Stimulated activated CD4-positive, alpha-beta T cell treated with anti-CD3 and anti-CD28 coated beads, TNF-alpha, amount 100 ng/mL, for 24 hours (primary cell): ENCODE results near the gene SPATA45.
"Not testable (repeated sequence)": the region's sequence is repeated elsewhere in the genome, so short reads cannot be mapped to it uniquely, and the experiment has no call there.

Experiments used
- DNase-seq, 3 experiments: peaks; one replicate each; pipeline ENCODE4 v3.0.0-alpha.2; 2020; ENCODE audit warnings: low read depth in 3 of 3

The SPATA45 gene

GRCh38 chr1:212847549-212847948 is at the start of gene SPATA45:
TSS of gene SPATA45 (minus strand) at chr1:212847649. CDS start at chr1:212836149, 11,500 bp downstream.
- DNase-seq: no peak

DNA sequence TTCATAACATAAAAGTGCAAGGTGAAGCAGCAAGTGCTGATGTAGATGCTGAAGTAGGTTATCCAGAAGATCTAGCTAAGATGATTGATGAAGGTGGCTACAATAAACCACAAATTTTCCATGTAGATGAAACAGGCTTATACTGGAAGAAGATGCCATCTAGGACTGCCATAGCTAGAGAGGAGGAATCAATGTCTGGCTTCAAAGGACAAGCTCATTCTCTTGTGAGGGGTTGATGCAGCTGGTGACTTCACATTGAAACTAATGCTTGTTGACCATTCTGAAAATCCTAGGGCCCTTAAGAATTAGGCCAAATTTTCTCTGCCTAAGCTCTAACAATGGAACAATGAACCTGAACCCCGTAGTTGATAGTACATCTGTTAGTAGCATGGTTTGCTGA is 44.7 kb upstream of the SPATA45 start:
- no peak for DNase-seq

- no peak for DNase-seq
Measured at GRCh38 chr1:212884592-212884991, 37.1 kb upstream of the SPATA45 start.

GRCh38 chr1:212879947-212880690 is 32.7 kb upstream of the SPATA45 start:
- DNase-seq: no peak

DNA sequence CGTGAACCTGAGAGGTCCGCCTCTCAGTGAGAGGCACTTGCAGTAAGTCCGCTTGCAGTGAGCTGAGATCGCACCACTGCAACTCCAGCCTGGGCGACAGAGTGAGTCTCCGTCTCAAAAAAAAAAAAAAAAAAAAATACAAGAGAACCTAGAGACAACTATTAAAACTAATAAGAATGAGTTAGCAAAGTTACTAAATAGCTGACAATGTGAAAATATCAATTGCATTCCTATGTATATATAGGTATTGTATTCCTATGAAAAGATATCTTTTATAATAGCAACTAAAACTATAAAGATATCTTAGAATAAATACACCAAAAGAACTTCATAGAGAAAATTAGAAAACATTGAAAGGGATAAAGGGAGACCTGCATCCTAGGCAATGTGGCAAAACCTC is 31.0 kb upstream of the SPATA45 start:
- no peak for DNase-seq

GRCh38 chr1:212873518-212873917 is 26.1 kb upstream of the SPATA45 start:
- DNase-seq: no peak

GRCh38 chr1:212871976-212872375 is 24.5 kb upstream of the SPATA45 start:
- no peak for DNase-seq

- DNase-seq: no peak
Measured at GRCh38 chr1:212867192-212867591, 19.7 kb upstream of the SPATA45 start.

GRCh38 chr1:212864201-212864600 is 16.8 kb upstream of the SPATA45 start:
- DNase-seq: no peak

DNA sequence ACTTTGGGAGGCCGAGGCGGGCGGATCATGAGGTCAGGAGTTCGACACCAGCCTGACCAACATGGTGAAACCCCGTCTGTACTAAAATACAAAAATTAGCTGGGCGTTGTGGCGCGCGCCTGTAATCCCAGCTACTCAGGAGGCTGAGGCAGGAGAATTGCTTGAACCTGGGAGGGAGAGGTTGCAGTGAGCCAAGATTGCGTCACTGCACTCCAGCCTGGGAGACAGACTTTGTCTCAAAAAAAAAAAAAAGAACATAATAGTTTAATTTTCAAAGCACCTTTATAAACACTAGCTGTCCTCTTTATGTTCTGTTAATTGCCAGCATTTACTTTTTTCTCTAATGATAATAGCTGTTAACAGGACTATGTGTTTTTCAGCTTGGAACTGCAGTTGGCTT is 15.9 kb upstream of the SPATA45 start:
- DNase-seq: not testable (repeated sequence)

- no peak for DNase-seq
Measured at GRCh38 chr1:212862111-212862690, 14.8 kb upstream of the SPATA45 start.

- no peak for DNase-seq
Measured at GRCh38 chr1:212860713-212861581, 13.5 kb upstream of the SPATA45 start.

- no peak for DNase-seq
Measured at GRCh38 chr1:212858461-212859265, 11.2 kb upstream of the SPATA45 start.

GRCh38 chr1:212857992-212858460 is 10.6 kb upstream of the SPATA45 start, which contains the start of gene FLVCR1:
TSS of gene FLVCR1 (plus strand) at chr1:212858275. CDS start at chr1:212858453, 178 bp downstream.
- peak; percentile 88 to 95 (median 90) for DNase-seq

GRCh38 chr1:212856755-212857154 is 9.3 kb upstream of the SPATA45 start:
- no peak for DNase-seq

GRCh38 chr1:212853658-212854057 is 6.2 kb upstream of the SPATA45 start:
- no peak for DNase-seq

DNA sequence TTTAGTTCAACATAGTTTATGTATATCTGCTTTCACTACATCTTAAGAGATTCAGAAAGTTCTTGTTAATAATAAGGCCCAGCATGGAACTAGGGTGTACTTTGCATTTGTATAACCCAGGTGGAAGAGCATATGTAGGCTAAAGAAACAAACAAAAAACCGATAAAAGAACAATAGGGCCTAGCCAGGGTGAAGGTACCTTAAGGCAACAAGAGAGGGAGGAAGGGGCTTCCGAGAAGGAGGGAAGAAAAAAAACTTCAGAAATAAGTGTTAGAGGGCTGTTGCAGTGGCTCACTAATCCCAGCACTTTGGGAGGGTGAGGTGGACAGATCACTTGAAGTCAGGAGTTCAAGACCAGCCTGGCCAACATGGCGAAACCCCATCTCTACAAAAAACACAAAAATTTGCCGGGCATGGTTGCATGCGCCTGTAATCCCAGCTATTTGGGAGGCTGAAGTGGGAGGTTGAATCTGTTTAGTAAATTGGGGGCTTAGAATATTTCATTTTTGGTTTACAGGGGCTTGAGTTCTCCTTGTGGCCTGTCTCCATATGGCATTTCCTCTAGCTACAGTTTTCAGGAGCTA is 4.7 kb upstream of the SPATA45 start:
- DNase-seq: no peak

GRCh38 chr1:212844521-212844920 is 2.9 kb downstream of the SPATA45 start:
- not testable (repeated sequence) for DNase-seq

GRCh38 chr1:212838145-212838544 is 9.3 kb downstream of the SPATA45 start:
- DNase-seq: no peak

- DNase-seq: not testable (repeated sequence)
Measured at GRCh38 chr1:212833211-212834207, 13.9 kb downstream of the SPATA45 start.
